ENCODE measurements around the gene HIVEP1.

The HIVEP1 gene

GRCh38 chr6:12049165-12049564 lies 37.1 kb downstream of the HIVEP1 start:
- DNase-seq: no peak

- no peak for DNase-seq
Observed at GRCh38 chr6:12051861-12052368, 39.8 kb downstream of the HIVEP1 start.

DNA sequence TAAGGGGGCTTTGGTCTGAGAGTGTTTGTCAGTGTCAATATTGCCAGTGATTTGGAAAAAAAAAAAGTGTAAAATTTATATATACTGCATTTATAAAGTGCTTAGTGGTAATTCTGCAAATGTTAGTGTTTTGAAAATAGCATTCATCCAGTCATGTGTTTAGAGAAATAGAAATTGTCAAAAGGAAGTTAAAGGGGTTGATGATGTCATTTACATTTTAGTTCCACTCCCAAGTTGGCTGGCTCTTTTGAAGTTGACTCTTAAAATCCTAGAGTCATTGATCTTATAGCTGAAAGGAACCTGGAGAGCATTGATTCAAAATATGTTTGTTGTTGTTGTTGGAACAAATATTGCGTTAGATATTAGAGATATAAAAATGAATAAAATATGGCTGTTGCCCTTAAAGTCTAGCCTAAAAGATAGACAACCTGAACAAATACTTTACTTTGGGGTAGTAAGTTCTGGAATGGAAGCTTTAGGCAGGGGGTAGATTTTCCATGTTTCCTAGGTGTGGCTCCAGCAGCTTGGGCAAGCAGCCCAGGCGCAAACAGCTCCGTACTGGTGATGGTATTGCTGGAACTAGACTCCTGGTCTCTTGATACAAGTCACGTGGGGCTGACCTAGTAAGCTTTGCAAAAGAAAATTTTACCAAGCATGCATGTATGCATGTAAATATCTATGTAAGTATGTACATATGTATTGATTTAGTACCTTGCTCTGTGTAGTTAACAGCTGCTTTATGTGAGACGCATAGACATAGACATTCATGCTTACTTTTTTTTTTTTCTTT lies 46.3 kb downstream of the HIVEP1 start:
- no peak for DNase-seq

GRCh38 chr6:12060780-12061609 lies 48.9 kb downstream of the HIVEP1 start:
- peak; percentile 25 for DNase-seq

- no peak for DNase-seq
Observed at GRCh38 chr6:12062605-12063004, 50.5 kb downstream of the HIVEP1 start.

- no peak for DNase-seq
Observed at GRCh38 chr6:12064131-12064530, 52.0 kb downstream of the HIVEP1 start.

GRCh38 chr6:12064538-12065071 lies 52.5 kb downstream of the HIVEP1 start:
- no peak for DNase-seq

GRCh38 chr6:12065321-12066140 lies 53.4 kb downstream of the HIVEP1 start:
- no peak for DNase-seq

DNA sequence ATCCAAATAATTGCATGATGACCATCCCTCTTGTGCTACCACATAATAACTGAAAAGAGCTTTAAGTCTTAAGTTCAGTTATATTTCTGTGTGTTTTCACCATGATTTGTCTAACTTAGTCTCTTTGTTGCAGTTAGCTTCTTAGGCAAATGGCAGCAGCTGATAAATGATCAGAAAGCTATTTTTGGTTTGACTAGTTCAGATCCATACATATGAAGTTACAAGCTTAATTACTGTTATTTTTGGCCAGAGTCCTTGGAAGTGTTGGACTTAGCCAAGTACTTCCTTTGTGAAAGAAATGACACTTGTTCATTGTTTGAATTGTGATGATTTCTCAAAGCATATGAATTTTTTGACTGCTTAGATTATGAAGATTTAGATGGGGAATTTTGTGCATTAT lies 54.2 kb downstream of the HIVEP1 start:
- DNase-seq: no peak

DNA sequence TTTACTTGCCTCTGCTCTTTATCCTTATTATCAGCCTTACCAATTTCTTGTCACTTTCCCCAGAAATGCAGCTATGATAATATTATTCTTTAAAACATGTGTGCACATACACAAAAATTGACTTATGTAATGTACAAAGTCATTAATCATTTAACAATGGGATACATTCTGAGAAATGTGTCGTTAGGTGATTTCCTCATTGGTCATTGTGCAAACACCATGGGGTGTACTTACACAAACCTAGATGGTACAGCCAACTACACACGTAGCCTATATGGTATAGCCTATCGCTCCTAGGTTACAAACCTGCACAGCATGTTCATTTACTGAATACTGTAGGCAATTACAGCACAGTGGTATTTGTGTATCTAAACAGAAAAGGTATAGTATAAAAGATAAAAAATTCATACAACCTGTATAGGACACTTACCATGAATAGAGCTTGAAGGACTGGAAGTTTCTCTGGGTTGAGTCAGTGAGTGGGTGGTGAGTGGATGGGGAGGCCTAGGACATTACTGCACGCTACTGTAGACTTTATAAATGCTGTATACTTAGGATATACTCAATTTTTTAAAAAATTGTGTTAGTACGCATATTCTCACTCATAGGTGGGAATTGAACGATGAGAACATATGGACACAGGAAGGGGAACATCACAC lies 56.9 kb downstream of the HIVEP1 start:
- DNase-seq: no peak

DNA sequence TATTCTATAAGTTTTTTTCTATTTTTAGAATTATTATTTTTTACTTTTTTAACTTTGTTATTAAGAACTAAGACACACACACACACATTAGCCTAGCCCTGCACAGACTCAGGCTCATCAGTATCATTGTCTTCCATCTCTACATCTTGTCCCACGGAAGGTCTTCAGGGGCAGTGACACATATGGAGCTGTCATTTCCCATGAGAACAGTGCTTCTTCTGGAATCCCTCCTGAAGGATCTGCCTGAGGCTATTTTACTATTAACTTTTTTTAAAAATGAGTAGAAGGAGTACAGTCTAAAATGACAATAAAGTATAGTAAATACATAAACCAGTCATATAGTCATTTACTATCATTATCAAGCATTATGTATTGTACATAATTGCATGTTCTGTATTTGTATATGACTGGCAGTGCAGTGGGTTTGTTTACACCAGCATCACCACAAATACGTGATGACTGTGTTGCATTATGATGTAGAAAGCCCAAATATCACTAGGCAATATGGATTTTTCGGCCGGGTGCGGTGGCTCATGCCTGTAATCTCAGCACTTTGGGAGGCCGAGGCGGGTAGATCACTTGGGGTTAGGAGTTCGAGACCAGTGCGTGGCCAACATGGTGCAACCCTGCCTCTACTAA lies 57.9 kb downstream of the HIVEP1 start:
- DNase-seq: no peak

- DNase-seq: no peak
Observed at GRCh38 chr6:12071064-12071615, 59.0 kb downstream of the HIVEP1 start.

DNA sequence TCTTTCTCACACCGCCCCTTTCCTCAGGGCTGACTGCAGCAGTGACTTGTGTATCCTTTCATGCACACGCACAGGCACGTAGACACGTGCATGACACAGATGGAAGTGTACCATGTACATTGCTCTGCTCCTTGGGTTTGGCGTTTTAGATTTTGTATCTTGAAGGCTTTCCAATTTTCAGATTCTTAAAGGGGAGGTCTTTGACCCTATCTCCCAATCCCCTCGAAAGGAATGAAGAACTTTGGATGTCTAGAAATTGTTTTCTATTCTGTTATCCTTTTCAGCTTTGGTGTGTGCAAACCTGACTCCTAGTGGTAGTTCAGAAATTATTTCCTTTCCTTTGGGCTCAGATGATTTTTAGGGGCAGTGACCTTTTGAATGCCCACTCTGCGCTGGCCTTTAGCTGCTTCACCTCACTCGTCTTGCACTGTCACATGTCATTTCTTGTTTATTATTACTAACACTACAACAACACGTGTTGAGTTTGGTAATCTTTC lies 63.0 kb downstream of the HIVEP1 start:
- peak; percentile 12 for DNase-seq

DNA sequence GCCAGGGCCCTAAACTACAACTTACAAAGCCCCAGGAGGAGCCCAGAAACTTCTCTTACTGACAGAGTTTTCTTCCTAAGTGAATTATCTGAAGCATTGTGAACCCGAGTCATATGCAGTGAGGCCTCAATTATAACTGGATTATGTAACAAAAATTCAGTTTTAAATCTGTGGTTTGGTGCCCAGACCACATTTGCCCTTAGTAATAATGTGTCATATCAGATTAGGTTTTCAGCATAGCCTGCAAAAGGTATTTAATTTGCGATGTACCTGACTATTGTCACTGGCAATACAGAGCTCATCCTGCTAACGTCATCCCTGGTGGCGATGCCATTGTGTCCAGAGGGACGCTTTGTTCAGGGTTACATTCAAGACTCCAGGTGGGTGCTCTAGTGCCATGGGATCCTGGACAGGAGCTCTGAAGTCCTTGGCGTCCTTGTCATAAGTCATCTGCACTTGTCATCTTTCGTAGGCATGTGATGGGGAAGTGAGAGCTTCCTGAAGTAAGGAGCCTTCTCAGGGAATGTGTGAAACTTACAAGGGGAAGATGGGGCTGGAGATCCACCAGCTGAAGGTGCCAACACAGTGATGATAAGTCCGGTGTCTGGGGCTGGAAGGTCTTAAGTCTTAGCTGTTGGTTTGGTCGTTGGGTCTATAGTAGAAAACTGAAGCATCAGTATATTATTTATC lies 65.1 kb downstream of the HIVEP1 start:
- no peak for DNase-seq

- no peak for DNase-seq
Observed at GRCh38 chr6:12078014-12078413, 65.9 kb downstream of the HIVEP1 start.

- DNase-seq: no peak
Observed at GRCh38 chr6:12081771-12082170, 69.7 kb downstream of the HIVEP1 start.

GRCh38 chr6:12082368-12082767 lies 70.3 kb downstream of the HIVEP1 start:
- DNase-seq: no peak

- DNase-seq: no peak
Observed at GRCh38 chr6:12083302-12083701, 71.2 kb downstream of the HIVEP1 start.

- DNase-seq: no peak
Observed at GRCh38 chr6:12083763-12084162, 71.7 kb downstream of the HIVEP1 start.

DNA sequence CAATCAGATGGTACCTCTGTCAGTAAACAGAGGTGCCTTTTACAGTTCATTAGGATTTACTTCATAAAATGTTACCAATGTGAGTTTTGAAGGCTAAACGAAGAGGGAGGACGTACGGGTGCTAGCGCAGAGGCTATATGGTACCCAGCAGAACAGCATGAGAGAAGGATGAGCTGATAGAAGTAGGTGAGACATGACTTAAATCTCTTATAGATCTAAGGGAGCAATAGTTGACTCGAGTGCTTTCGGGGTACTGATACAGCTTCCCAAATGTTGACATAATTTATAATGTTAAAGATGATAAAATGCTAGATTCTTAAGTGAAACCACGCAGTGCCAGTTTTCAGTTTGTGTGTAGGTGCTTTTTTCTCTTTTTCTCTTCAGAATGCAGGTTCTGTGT lies 72.6 kb downstream of the HIVEP1 start:
- DNase-seq: no peak

Measured in right kidney (tissue), 1 donor.